DMS53 treated with DMSO at 0.1 percent for 48 hours (cell line): ENCODE results near the gene ZNF804B.
A peak's percentile ranks its signal among the peaks of the same experiment; 100 is the strongest.

Experiments
- DNase-seq: peaks from one replicate; lab custom pipeline; 2025; ENCODE audit not compliant: unreplicated experiment; lab: John Stamatoyannopoulos, UW

The ZNF804B gene

GRCh38 chr7:88965371-88965770, 205.9 kb downstream of the ZNF804B start:
- no peak for DNase-seq

DNA sequence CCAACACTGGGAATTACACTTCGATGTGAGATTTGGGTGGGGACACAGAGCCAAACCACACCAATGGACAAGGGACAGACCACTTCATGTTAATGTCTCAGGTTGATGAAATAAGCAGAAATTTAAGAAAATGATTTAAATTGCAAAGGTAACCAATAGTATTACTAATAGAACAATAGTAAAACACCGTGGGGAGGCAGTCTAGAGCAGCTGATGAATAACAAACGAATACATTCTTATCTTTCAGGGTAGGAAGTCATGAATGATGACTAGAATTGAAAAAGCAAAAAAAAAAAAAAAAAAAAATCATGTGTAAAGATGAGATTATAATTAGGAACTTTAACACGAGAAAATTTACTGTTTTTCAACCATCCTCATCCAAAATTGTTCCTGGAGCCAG, 207.9 kb downstream of the ZNF804B start:
- DNase-seq, result no peak

DNA sequence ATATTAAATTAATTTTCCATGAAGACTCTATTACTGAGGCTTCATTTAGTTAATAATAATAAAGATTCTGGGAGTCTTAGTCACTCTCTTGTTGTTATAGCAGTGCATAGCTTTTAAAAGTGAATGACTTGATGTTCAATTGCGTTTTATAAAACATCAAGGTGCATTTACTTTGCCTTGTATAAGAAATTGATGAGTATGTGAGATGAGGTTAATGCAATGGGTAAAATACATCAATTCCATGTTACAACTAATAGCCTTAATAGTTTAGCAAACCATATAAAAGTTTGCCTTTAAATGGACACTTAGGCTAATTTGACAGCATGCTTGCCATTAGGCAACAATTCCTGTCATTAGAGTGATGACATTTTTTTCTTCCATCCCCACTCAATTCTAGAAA, 209.7 kb downstream of the ZNF804B start:
- no peak for DNase-seq

GRCh38 chr7:88985295-88985694, 225.8 kb downstream of the ZNF804B start:
- no peak for DNase-seq

GRCh38 chr7:89001306-89001705, 241.8 kb downstream of the ZNF804B start:
- no peak for DNase-seq

DNA sequence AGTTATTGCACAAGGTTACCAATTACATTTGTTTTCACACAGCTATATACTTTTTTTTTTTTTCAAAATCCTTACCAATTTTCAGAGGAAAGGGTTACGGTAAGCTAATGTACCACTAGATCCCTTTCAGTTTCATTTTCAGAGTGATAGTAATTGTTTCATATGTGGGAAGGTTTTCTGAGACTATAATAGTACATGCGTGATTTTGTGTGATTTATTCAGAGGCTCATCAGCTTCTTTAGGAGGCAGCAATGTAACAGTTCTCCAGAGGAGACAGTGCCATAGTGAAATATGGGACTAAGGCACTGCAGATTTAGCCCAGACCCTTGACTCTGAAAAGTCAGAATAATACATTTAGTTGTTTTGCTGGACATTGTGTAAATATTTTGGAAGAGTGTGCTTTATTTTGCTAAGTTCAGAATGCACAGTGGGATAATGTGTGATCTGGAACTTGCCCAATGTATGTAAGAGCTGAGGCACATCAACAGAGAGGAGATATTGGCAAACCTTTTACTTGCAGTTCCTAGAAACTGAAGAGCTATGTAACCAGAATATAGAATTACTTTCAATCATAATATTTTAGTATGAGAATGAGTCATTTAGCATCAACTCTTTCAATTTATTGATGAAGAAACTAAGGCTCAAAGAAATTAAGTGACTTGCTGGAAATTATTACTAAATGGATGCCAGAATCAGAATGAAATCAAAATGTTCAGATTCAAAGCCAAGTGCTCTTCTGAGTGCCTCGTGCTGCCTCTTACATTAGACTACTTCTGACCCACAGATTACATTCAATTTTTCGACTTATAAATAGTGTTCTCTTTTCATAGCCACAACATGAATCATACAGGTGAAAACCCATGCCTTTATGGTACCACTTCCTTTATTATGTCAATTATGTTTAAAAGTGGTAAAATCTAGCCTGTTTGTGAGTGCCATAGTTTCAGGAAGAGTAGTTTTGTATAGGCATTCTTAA, 243.8 kb downstream of the ZNF804B start:
- DNase-seq, result no peak

GRCh38 chr7:89012016-89012415, 252.5 kb downstream of the ZNF804B start:
- DNase-seq, result no peak

DNA sequence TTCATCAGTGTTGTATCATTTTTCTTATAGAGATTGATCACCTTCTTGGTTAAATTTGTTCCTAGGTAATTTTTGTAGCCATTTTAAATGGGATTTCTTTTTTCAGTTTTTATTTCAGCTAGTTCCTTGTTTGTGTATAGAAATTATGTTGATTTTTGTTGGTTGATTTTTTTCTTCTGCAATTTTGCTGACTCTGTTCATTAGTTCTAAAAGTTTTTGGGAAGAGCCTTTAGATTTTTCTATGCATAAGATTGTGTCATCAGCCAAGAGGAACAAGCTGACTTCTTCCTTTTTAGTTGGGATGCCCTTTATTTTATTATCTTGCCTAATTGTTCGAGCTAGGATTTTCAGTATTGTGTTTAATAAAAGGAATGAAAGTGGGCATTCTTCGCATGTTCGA, 258.2 kb downstream of the ZNF804B start:
- DNase-seq, result no peak

DNA sequence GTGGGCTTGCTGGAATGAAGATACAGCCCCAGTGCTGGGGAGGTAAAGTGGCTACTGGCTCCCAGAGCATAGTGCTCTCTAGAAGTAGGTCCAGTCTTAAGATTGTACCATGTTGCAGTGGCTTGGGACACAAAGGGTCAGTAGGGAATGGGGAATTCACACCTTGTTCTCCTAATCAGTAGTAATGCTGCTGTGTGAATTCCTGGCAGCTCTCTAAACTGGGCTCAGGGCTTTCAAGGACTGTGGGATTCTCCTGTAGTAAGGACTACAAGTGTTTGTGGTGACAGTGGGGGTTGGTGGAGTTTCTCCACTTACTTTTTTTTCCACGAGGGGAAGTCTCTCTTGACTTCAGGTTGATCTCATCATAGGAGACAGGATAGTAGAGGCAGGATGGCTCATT, 262.2 kb downstream of the ZNF804B start:
- DNase-seq, result no peak

DNA sequence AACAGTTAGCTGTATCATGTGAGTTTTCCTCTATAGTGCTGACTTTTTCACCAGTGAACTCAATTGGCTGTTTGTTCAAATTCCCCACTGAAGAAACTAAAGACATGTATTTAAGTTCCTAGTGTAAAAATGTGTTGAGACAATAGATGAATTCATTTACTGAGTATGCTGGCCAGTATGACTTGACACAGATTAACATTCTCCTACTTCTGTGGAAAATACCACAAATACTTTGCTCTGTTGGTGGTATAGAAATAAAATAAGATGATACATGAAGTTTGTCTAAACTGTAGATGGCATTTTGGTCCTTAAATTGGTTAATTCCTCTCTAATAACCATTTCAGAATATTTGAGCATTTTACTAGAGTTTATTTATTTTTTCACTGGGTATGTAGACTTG, 263.7 kb downstream of the ZNF804B start:
- DNase-seq, result no peak

GRCh38 chr7:89023877-89024276, 264.4 kb downstream of the ZNF804B start:
- no peak for DNase-seq

- DNase-seq, result peak; percentile 58
Observed at GRCh38 chr7:89027781-89028180, 268.3 kb downstream of the ZNF804B start.

DNA sequence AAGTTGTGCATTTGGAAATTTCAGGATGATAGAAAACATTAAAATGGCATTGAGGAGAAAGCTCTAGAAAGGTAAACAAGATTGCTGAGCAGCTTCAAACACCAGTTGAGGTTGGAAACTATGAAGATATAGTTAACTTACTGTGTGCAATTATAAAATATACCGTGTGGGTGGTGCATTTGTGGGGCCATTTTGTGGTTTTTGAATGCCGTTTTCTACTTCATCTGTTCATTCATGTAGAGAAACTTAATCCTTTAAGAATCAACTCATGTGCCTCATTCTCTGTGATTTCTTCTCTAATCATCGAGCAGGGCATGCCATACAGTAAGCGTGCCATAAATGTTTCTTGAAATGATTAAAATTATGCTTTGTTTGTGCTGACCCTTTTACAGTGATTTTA, 268.8 kb downstream of the ZNF804B start:
- peak; percentile 32 for DNase-seq

DNA sequence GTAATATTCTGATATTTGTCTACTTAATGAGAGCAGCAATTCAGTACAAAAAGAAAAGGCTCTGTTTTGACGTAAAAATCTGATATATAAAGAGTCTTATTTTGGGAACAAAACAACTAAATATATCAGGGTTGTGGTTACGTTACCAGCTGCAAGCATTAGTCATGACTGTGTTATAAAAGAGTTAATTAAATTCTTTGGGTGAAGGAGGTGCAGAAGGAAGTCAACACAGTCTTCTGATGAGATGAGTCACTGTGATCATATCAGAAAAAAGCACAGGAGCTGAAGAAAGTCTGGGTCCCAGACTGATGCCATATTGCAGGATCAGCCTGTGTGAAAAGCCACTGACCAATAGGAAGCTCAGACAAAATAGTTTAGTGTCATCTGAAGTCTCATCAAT, 270.4 kb downstream of the ZNF804B start:
- no peak for DNase-seq

DNA sequence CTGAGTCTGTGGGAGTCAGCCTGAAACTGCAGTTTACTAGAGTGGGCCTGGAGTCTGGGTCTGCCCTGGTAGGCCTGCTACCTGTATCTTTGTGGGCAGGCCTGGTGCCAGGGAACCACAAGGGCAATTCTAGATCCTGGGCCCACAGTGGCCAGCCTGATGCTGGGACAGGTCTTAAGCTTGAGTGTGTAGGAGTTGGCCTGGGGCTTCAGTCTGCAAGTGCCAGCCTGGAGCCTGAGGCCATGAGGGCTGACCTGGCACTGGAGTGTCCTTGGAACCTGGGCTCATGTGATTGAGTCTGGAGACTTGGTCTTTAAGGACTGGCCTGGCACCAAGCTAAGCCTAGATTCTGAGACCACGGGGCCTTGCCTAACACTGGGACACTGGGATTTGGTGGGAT, 281.7 kb downstream of the ZNF804B start:
- DNase-seq, result no peak

DNA sequence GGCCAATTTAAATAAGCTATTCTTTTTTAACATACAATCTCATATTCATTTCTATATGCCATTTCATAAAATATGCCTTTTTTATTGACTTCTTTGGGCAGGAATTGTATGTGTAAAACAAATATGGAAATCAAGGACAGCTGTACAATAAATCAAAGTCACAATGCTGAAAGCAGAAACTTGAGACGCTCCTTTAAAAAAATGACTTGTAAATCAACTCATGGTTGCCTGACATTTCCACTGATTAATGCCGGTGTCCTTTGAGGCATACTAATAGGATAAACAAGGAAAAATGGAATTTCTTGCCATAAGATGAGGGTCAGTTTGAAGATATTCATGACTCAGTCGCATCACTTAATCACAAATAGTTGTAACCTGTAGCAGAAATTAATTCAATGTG, 283.4 kb downstream of the ZNF804B start:
- no peak for DNase-seq

DNA sequence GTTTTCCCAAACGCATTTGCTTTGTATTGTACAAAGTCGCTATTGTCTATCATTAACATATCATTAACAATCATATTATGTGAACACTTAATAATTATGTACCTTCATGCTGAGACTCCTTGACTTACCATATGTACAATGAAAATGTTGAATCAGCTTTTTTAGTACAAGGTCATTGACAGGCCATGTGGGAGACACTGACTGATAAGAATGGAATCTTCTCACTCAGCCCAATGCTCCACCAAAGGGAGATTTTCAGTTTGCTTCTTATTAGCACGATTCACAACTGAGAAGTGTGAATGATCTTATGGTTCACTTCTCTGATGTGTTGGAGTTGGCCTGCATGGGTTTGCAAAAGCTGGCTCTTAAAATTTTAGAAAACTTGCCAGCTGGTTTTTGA, 289.5 kb downstream of the ZNF804B start:
- DNase-seq, result no peak

DNA sequence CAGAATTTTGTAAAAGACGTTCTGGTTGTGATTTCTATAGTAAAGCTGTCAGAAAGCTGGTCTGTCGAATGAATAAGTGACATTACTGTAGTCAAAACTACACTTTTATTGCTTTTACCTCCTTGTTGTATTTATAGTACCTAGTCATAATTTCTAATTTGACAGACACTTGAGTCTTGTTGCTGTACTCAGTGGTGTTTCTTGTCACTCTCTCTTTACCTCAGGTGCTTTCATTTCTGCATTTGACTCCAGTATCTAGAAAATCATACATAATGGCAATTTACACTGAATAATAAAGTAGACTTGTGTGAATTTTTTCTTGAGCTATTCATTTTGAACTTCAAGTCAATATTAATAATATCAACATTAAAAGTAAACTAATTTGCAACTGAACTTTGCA, 293.6 kb downstream of the ZNF804B start:
- no peak for DNase-seq

DNA sequence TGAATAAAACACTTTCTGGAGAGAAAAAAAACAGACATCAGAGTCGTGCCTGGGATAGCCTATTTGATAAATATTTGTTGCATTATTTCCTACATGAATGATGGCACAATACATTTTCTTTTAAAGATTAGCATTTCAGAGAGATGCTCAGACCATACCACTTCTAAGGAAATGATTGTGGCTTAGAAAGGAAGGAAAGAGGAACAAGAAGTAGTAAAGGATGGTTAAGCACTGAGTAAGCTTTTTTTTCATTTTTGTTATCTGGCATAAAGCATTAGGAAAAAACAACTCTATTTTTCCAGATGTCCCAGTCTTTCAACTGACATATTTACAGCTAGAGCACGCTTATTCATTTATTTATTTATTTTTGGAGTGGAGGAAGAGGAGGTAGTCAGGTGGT, 294.9 kb downstream of the ZNF804B start:
- no peak for DNase-seq

DNA sequence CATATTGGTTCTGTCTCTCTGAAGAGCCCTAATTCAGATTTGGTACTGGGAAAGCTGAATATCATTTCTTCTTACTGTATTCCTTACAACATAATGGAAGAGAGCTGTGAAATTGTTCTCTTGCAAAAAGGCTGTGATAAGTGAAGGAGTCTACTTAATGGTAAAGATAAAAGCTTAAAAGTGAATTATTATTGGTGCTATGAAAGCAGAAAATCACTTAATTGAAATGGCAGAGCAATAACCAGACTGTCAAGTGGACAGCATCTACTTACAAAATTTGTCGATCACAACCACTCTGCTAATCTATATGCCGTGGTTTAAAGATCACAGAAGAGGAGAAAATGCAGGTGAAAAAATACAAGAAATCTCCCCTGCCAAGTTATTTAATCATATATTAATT, 300.7 kb downstream of the ZNF804B start:
- no peak for DNase-seq

- no peak for DNase-seq
Observed at GRCh38 chr7:89064831-89065230, 305.3 kb downstream of the ZNF804B start.

DNA sequence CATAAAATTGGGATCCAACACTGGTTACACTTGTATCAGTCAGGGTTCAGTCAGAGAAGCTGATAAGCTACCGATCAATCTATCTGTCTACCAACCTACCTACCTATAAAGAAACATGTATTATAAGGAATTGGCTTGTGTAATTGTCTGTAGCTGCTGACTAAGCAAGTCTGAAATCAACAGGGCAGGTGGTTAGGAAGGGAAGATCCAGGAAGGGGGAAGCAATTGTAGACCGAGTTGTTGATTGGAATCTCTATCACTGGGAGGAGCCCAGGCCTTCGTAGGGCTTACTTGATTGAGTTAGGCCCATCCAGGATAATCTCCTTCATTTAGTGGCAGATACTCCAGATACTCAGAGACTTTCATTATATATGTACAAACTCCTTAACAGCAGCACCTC, 307.5 kb downstream of the ZNF804B start:
- DNase-seq, result no peak

GRCh38 chr7:89072081-89072480, 312.6 kb downstream of the ZNF804B start:
- DNase-seq, result no peak
